Prostate gland (tissue), 2 donors: ENCODE data around the gene OPTN.

Experiments used
- CTCF ChIP-seq, 4 experiments: fragments of 200-600 bp in 2 of 4; fragments of 450-650 bp in 2 of 4; sonication (generic) in 2 of 4; IDR thresholded peaks; 1 replicate in 3 of 4; 2 replicates in 1 of 4; pipeline ENCODE4 v1.5.1; 2016 to 2019; ENCODE audit warnings: antibody characterized with exemption in 4 of 4, mild to moderate bottlenecking in 2 of 4, moderate library complexity in 2 of 4
- POLR2A ChIP-seq: fragments of 450-650 bp; IDR thresholded peaks from one replicate; pipeline ENCODE4 v1.6.1; 2016; ENCODE audit warnings: antibody characterized with exemption, mild to moderate bottlenecking
- POLR2AphosphoS5 ChIP-seq: sonication (generic); formaldehyde crosslinking; IDR thresholded peaks from one replicate; pipeline ENCODE4 v1.6.1; 2017; ENCODE audit warnings: antibody characterized with exemption

- no peak for TF ChIP-seq CTCF (IDR thresholded peaks at IDR 0.05)
- TF ChIP-seq POLR2A: no peak
- TF ChIP-seq POLR2AphosphoS5: no peak
Observed at GRCh38 chr10:13078912-13079775, 20.8 kb upstream of the OPTN start.
